A204.1 (cell line): Measurements from ENCODE around the gene KITLG.
"Not testable (repeated sequence)": the region's sequence is repeated elsewhere in the genome, so short reads cannot be mapped to it uniquely, and the experiment has no call there.

Source experiments
- FAIRE-seq: peaks from 2 replicates; lab custom pipeline; 2012; peaks lifted over from hg19 to GRCh38; lab: Jason Lieb, UNC

The KITLG gene

DNA sequence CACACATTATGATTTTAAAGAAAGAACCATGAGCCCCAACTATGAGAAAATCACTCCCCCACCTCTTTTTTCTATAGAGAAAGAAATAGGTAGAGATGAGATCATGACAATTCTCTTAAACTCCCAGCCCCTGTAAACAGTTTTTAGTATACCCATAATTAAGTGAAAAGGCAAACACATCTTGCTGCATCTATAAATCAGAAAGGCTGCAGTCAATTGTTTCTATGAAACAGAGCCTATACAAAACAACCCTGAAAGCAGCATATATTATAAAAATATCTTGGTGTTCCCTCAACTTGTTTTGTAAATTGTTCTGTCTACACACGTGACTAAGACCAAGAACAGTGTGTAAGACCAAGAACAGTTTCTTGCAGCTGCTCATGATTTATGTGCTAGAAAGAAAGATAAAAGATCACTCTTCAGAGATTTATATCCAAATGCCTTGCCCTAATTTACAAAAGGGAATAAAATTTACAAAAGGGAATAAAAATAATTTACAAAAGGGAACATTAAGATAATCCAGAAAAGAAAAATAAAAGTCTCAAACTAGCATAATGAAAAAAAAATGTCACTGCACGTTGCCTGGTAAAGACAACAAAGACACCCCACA lies 4.8 kb downstream of the KITLG start:
- no peak for FAIRE-seq

DNA sequence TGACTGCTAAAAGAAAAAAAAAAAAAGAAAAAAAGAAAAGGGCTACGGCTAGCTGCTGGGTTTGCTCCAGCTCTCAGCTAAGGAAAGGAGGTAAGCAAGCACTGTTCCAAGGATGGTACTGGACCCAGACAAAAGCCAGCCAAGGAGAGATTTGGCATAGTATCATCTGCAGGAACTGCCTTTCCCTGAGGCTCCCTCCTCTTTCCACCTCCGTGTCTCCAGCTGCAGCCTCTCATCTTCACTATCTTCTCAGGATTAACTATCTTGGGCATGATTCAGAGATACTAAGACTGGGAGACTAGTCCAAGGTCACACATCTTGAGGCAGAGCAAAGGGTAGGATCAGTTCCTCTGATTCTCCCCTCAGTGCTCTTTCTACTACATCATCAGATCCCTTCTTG lies 6.0 kb downstream of the KITLG start:
- FAIRE-seq: no peak

DNA sequence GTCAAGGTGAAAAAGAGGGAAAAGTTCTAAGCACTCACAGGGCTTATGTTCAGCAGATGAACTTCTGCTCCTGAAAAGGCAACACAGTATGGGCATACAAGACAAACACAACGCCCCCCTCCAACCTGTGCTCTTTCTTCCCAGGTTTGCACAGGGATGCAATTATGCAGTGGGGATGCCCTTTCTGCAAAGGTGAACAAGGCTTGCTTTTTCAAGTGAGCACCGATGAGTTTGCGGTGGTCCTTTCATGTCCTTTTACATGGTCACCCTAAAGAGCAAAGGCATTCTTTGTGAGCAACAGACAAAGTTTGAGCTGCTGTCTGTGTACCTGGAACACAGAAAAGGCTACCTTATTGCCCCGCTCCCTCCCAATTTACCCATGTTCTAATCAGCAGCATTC lies 6.7 kb downstream of the KITLG start:
- no peak for FAIRE-seq

DNA sequence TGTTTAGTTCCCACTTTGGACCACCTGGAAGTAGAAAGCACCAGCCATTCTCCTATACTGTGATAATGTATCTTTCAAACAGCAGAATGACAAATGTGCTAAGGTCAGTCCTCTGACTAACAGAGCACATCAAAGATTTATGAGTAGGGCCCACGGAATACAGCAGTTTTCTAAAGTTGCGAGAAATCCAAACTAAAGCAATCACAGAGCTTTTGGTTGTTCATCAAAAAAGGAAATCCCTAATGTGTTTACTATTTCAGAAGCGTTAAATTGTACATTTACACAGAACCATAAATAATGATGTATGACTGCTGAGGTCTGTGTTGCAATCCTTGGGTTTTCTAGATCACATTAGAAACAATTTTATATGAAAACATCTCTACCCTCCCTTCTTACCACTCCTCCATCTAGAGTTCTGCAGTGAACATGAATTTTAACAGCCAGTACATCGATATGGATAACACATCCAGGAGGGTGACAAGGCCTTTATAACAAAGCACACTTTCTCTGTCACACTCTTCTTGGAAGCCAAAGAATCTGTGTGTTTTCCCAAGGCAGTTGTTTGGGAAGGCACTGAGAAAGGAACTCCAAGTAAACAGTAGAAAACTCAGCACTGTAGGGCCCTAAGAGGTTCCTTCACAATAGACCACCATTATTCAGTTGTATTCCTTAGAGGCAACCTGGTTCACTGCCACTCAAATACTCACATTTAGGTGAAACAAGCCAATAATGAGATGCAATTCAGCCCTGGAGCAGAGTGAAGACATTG lies 7.3 kb downstream of the KITLG start:
- FAIRE-seq: no peak

DNA sequence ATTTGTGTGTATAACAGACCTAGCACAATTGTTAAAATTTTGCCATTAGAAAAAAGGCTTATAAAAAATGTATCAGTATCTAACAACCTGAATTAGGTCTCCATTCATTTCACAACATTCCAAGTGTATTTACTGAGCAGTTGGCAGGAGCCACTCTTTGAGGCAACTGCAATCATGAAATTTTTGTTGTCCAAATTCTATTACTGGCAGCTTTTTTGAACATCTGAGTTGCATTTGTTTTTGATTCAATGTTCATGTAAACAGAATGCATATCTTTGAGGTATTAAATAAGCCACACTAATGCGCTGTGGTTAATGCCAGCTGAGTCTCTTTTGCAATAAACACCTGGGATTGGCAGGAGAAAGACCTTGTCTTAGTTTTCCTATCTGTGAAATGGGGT lies 8.7 kb downstream of the KITLG start:
- FAIRE-seq: no peak

DNA sequence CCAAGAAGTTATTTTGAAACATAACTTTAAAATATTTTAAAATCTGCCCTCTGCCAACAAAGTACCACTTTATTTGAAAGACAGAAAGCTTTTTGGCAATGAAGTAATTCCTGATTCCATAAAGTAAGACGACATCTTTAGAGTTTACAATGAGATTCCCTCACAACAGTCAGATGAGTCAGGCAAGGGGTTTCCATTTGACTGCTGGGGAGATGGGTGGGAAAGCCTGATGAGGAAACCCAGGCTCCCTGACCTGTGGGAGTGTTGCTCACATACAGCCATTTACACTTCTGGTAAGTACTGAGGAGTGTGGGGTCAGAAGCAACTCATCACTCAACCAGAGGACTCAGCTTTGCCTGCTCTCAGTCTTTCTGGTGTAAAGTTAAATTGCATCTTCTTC lies 10.2 kb downstream of the KITLG start:
- FAIRE-seq: no peak

DNA sequence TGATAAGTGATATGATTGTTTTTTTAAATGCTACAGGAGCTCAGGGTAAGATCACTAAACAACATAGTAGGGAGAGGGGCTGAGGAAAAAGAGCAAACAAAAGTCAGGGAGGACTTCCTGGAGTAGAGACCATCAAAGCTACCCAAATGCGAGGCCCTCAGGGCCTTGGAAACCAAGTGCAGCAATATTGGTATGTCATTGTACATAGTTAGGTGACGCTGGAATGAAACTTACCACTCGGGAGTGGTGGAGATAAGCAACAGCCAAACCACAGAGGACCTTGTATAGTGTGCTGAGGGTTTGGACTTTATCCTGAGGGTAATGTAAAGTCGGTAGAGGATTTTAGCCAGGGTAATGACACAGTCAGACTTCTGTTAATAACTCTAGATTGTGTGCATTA lies 13.8 kb downstream of the KITLG start:
- FAIRE-seq: no peak

DNA sequence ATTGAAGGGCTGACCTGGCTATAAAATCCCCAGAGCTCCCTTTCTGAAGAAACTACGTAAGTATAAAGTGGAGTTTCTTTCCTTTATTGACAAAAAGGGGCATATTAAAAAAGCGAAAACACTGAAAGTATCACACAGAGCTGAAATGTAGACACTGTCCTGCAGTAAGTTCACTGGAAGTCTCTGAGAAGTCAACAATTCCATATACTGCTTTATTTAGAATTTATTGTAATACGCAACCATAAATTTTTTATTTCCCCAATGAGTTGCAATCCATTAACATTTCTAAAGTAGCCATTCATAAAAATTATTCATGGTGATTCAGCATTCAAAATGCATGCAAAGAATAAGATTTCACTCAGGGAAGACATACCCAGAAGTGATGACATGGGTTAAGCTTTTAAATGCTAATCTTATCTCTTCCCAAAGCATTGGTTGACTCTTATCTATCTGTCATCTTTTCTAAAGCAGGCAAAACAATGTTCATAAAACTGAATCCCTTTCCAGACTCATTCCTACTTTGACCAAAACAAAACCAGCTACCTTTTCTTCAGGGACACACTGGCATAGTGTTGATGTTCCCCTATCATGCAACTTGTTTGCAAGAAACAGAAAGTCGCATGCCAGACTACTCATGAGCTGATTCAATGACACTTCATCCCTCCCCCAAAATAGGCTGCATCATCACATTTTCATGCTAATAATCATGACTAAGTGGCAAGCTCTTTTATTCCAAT lies 17.3 kb downstream of the KITLG start:
- FAIRE-seq: no peak

DNA sequence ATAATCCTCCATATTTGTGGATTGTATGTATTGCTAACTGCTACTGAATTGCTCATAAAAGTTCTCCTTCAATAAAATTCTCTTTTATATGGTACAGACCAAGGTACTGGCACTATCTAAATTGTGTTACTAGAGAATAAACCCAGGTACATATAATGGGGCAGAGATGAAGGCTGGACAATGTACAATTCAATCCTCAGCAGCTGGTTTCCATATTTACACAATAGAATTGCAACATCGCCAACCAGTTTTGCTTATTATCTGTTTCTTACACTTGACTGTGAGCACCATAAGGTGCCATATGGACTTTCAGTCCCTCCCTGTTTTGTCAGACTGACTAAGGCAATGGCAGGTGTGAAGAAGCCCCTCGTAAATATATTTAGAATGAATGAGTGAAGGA lies 18.1 kb downstream of the KITLG start:
- FAIRE-seq: no peak

DNA sequence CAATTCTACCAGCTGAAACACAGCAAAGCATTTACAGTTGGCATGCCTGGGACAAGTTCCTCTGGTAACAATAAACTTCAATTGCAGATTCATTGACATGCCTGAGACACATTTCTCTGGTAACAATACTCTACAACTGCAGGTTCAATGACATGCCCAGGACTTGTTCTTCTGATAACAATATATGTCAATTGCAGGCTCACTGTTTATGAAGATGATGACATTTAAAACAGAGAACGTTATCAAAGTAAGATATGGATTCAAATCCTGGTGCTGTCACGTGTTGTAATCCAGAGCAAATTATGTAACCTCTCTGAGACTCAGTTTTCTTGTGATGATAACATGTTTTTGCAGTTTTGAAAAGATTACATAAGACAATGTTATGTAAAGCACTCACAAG lies 20.5 kb downstream of the KITLG start:
- no peak for FAIRE-seq

DNA sequence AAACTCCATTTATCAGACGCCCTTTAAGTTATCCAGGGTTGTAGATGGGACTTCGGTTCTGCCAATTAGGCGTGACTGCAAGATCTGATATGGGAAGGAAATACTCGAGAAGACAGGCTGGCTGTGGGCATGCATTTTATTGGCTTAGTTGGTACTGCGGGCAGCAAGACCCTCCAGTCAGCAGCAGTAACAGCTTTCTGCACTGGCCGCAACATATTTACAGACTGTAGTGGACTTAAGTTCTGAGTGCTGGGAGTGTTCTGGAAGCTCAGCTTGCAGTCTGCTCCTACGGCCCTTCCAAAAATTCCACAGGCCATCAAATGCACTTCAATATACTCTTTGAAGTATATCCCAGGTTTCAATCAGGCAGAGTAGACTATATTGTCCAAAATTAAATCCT lies 21.1 kb downstream of the KITLG start:
- FAIRE-seq: no peak

DNA sequence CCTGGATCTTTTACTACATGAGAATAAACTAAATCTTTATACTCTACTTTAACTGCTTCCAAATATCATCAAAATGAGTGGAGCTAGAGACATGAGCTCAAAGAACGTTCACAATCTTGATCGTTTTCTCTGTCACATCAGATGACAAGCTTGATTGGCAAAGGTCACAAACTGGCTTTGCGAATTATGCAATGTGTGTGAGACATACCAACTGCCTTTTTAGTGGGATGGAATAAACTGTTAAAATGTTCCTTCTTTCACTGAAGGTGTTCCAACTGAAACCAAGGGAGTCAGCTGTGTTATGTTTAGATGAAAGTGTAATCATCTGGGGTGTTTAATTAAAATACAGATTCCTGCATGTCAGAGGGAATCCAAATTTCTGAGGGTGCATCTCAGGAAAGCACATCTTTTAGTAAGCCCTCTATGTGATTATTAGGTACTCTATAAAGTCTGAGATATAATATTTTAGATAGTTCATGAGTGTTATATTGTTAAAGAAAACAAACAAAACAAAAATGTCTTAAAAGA lies 21.9 kb downstream of the KITLG start:
- FAIRE-seq: no peak

DNA sequence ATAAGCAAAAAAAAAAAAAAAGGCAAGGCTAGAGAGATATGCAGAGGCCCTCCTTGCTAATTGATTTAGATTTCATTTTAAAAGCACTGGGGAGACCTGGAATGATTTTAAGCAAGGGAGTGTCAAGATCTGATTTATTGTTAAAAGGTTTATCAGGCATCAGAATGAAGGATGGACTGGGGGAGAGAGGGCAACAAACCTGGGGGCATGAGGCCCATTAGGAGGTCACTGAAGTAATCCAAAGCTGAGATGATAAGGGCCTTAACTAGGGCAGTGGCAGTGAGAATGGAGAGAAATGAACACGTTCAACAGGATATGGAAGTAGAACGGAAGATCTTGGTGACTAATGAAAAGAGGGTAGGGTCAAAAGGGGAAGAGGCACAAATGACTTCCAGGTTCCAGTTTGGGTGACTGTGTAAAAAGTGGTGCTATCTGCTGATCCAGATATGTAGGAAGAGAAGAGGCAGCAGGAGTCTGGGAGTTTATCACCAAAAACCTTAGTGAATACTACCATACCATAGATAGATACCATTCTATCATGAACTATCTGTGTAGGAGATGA lies 24.0 kb downstream of the KITLG start:
- no peak for FAIRE-seq

DNA sequence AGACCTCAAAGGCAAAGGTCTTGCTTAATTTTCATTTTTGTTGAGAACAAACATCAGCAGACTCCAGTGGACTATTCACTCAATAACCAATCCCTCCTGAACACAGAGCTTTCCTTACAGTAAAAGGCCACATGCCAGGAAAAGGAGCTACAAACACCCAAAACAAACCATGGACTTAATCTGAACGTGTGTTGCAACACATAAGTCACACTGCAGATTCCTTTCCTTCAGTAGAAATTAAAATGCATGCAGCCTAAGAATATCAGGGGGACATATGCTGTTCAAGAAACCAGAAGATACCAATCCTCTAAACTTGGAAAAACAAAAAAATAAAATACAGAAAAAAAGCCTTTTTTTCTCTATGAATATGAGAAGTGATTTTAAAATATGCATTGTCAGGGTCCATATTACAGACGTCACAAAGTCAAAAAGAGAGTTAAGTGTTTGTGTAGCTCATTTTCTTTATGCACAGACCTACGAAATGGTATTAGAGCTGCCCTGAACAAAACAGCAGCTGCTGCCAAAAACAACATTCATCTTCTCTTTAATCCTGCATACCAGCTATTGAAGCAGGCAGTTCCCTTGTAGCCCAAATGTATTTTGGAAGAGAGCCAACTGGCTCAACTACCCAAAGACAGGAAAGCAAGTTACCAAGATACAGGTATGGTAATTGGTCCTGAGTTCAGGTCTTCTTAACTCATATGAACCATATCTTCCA lies 26.2 kb downstream of the KITLG start:
- FAIRE-seq: no peak

DNA sequence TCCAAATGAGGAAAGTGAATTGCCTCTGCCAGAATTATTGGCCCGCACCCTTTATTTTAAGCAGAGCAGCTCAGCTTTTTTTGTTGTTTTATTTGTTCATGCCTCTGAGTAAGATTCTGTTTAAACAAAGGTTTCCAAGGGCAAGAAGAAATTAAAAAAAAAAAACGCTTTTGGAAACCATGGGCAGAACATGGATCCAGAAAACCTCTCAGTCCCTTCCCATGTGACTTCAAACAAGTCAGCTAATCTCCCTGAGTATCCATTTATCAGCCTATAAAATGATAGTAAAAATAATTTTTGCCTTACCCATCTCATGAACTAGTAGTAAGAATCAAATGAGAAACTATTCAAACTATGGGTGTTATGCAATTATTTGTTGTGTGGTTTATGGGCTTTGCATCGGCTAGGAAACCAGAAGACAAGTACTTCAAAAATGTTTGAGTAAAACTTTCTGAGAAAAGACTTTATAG lies 27.6 kb downstream of the KITLG start:
- FAIRE-seq: no peak

DNA sequence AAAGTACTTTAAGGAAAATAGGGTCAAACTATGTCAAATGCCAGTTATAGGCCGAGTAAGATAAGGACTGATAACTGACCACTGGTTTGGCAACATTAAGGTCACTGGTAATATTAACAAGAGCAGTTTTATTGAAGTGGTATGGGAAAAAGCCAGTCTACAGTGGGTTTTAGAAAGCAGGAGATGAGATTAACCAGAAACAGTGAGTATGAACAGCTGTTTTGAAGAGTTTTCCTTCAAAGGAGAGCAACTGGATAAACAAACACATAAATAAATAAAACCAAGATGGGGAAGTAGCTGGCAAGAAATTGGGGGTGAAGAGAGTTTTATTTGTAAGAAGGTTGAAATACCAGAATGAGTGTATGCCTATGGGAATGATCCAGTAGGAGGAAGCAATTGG lies 30.3 kb downstream of the KITLG start:
- no peak for FAIRE-seq

DNA sequence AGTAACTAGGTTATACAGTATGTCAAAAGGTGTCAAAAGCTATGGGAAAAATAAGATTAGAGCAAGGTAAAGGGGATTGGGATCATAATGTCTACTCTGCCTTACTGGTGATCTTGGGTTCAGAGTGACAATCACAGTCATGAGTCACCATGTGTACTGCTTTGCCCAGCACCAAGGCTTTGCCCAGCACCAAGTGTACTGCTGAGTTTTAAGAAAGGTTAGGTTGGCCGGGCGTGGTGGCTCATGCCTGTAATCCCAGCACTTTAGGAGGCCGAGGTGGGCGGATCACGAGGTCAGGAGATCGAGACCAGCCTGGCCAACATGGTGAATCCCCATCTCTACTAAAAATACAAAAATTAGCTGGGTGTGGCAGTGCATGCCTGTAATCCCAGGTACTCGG lies 32.3 kb downstream of the KITLG start:
- not testable (repeated sequence) for FAIRE-seq

DNA sequence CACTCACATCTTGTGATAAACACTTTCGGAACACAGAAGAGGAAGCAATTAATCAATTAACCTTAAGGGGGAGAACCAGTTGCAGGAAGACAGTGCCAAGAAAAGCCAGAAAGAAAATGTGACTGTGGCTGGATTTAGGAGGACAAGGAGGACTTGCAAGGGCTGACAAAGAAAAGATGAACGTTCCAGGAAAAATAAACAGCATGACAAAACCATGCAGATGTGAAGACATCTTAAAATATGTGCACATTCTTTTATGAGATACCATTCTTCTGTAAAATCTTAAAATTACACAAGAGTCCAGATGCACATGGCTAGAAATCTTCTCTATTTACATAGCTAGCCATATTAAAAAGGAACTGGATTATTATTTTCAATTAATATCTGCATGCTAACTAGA lies 33.4 kb downstream of the KITLG start:
- no peak for FAIRE-seq

DNA sequence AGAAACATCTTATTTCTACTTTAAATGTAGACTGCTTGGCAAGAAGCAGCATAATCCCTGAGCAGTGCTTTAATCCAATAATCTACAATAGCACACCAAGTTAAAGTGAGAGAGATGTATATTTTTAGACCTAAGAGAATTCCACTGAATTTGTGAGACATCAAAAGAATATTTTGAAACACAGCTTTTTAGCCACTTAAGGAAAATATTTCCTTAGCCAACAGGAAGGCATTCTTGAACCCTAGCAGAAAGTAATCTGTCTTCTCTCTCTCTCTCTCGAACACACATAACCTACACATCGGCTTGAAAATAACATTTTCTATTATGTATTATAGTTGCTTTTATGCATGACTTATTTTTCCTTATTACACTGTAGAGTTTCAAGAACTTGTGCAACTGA lies 34.0 kb downstream of the KITLG start:
- no peak for FAIRE-seq

DNA sequence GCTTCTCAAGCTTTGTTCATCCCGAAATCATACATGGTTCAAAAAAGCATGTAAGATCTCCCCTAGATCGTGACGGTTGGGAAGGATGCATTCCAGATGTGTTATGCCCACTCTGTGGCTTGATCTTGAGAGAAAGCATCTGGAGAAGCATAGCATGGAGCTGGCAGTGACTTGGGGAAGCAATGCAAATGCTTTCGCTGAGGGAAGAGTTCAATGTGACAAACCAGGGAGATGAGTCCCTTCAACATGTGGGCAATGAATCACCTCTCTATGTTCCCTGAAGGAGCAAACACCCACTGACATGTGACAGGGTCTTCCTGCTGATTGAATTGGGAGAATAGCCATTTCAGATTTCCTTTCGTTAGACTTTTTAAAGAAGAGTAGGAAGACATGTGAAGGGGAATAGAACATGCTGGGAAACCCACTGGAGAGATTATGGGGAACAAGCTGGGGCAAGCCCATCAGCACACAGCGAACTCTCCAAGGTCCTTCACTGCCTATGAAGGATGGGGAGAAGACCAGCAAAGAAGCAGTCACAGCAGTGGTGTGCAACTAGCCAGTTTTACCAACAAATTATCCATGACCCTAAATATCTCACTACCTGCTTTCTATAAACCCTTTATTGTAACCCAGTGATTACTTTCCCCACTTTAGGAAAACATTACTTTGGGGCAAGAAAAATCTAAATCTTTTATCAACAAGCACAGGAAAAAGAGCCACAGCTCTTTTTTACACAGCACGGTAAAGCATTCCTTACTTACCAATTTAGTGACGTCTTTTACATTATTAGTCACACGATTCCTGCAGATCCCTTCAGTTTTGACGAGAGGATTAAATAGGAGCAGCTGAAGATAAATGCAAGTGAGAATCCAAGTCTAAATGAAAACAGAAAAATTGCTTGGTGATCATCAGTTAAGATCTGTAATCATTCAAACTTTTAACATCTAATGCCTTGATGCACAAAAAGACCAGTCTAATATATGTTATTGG lies 35.0 kb downstream of the KITLG start:
- no peak for FAIRE-seq

DNA sequence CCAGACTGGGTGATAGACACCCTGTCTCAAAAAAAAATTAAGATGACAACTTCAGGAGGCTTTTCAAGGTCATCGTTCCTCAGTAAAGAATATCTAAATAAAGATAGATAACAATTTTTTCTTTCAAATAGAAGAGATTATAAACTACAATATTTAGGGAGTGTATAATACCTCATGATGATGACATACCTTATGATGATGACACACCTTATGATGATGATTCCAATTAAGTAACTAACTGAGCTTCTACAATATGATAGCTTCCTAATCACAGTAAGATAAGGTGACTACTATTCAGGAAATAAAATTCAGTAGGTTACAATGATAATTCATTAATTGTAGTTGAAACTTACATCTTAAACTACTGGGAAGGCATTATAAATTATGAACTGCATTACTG lies 40.4 kb downstream of the KITLG start:
- FAIRE-seq: no peak
